GM19468 (cell line): ENCODE data around the gene HOXC12.

Experiments
- ATAC-seq: cut with Tn5 transposase; IDR thresholded peaks from one replicate; pipeline ENCODE4 v1.9.1; 2021; ENCODE audit warnings: mild to moderate bottlenecking, moderate library complexity, moderate number of reproducible peaks; ENCODE audit not compliant: unreplicated experiment; ENCODE audit errors: extremely low read depth

Gene HOXC12

GRCh38 chr12:53992377-53992889 is 37.7 kb downstream of the HOXC12 start:
- ATAC-seq = no peak

GRCh38 chr12:53993162-53994008 is 38.7 kb downstream of the HOXC12 start:
- ATAC-seq = no peak

- no peak for ATAC-seq
Measured at GRCh38 chr12:53994009-53994263, 39.2 kb downstream of the HOXC12 start.

GRCh38 chr12:53994264-53995001 is 39.7 kb downstream of the HOXC12 start:
- ATAC-seq = no peak

GRCh38 chr12:53995002-53995377 is 40.3 kb downstream of the HOXC12 start:
- ATAC-seq = no peak

- no peak for ATAC-seq
Measured at GRCh38 chr12:53995378-53996239, 40.9 kb downstream of the HOXC12 start.

GRCh38 chr12:53996240-53997203 is 41.8 kb downstream of the HOXC12 start:
- ATAC-seq = no peak

GRCh38 chr12:53997204-53998109 is 42.8 kb downstream of the HOXC12 start:
- no peak for ATAC-seq

- ATAC-seq = no peak
Measured at GRCh38 chr12:53998110-53998899, 43.6 kb downstream of the HOXC12 start.

GRCh38 chr12:53998900-53999236 is 44.2 kb downstream of the HOXC12 start:
- no peak for ATAC-seq

GRCh38 chr12:53999559-54000115 is 44.9 kb downstream of the HOXC12 start:
- ATAC-seq = no peak

- ATAC-seq = no peak
Measured at GRCh38 chr12:54000116-54001114, 45.7 kb downstream of the HOXC12 start, which contains the start of gene HOXC9. Gene HOXC9 (plus strand): TSS chr12:54000161. CDS start chr12:54000189, 28 bp downstream.

- no peak for ATAC-seq
Measured at GRCh38 chr12:54001283-54002187, 46.8 kb downstream of the HOXC12 start.

- ATAC-seq = no peak
Measured at GRCh38 chr12:54002278-54002914, 47.7 kb downstream of the HOXC12 start.

- no peak for ATAC-seq
Measured at GRCh38 chr12:54002915-54003389, 48.2 kb downstream of the HOXC12 start.
